NT2/D1 (cell line): ENCODE measurements around the gene PPP2R5C.
"Not testable (repeated sequence)": the region's sequence is repeated elsewhere in the genome, so short reads cannot be mapped to it uniquely, and the experiment has no call there.

ENCODE experiments used
- DNase-seq: peaks from one replicate; pipeline ENCODE4 v3.0.0-alpha.2; 2011; ENCODE audit warnings: low read depth, low spot score
- H3K27me3 ChIP-seq: 2 replicates; pipeline ENCODE4 v1.6.0; 2011; ENCODE audit warnings: mild to moderate bottlenecking; ENCODE audit not compliant: insufficient read length, insufficient read depth
- H3K36me3 ChIP-seq: 2 replicates; pipeline ENCODE4 v1.6.1; 2011; ENCODE audit warnings: mild to moderate bottlenecking, low read length, mixed read lengths; ENCODE audit not compliant: insufficient read depth, insufficient read length
- H3K4me1 ChIP-seq: 2 replicates; pipeline ENCODE4 v1.5.1; 2011; ENCODE audit not compliant: insufficient read depth, insufficient read length
- H3K4me3 ChIP-seq: 2 replicates; pipeline ENCODE4 v1.5.1; 2011; ENCODE audit warnings: low read depth; ENCODE audit not compliant: insufficient read length
- H3K9ac ChIP-seq: 2 replicates; pipeline ENCODE4 v1.6.0; 2011; ENCODE audit warnings: low read depth; ENCODE audit not compliant: insufficient read length
- H3K9me3 ChIP-seq: 2 replicates; pipeline ENCODE4 v1.5.1; 2011; ENCODE audit warnings: mild to moderate bottlenecking, low read length; ENCODE audit not compliant: insufficient read depth
- SUZ12 ChIP-seq: IDR thresholded peaks from 2 replicates; pipeline ENCODE4 v1.6.1; 2011; ENCODE audit not compliant: insufficient read length, insufficient read depth; ENCODE audit errors: extremely low read depth
- YY1 ChIP-seq: IDR thresholded peaks from 2 replicates; pipeline ENCODE4 v1.6.1; 2011; ENCODE audit not compliant: insufficient read length, insufficient read depth
- ZNF274 ChIP-seq: IDR thresholded peaks from 2 replicates; pipeline ENCODE4 v1.6.1; 2011; ENCODE audit warnings: mild to moderate bottlenecking, low read depth, low read length

PPP2R5C gene

GRCh38 chr14:101968186-101968585 lies 206.7 kb downstream of the PPP2R5C start:
- DNase-seq: no peak
- Histone ChIP-seq H3K27me3 (peaks cover 6% of the 10 kb centered on the region), H3K4me3 (no peak overlapping the region), H3K36me3 (peaks cover 28% of the 10 kb centered on the region), H3K4me1 (no peaks in the 10 kb centered on the region), H3K9me3 (no peaks in the 10 kb centered on the region), H3K9ac (no peak overlapping the region)
- TF ChIP-seq ZNF274: no peak
- no peak for TF ChIP-seq SUZ12
- no peak for TF ChIP-seq YY1

- no peak for DNase-seq
- Histone ChIP-seq H3K4me1 (no peaks in the 10 kb centered on the region), H3K36me3 (peaks cover 28% of the 10 kb centered on the region), H3K9ac (no peak overlapping the region), H3K27me3 (no peaks in the 10 kb centered on the region), H3K9me3 (no peaks in the 10 kb centered on the region), H3K4me3 (no peak overlapping the region)
- no peak for TF ChIP-seq YY1
- TF ChIP-seq ZNF274: no peak
Observed at GRCh38 chr14:101969481-101969880, 208.0 kb downstream of the PPP2R5C start.

GRCh38 chr14:101970830-101971400 lies 209.4 kb downstream of the PPP2R5C start:
- H3K9me3 ChIP-seq: no peaks in the 10 kb centered on the region

DNA sequence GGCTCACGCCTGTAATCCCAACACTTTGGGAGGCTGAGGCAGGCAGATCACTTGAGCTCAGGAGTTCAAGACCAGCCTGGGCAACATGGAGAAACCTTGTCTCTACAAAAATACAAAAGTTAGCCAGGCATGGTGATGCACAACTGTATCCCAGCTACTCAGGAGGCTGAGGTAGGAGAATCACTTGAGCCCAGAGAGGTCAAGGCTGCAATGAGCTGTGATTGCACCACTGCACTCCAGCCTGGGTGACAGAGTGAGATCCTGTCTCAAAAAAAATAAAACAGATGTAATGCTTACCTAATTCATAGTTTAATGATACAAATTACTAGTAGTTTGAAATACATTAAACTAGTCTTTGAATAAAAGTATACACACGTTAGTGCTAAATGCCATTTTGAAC lies 209.9 kb downstream of the PPP2R5C start:
- not testable (repeated sequence) for H3K4me1 ChIP-seq, H3K4me3 ChIP-seq, H3K9me3 ChIP-seq, H3K27me3 ChIP-seq, H3K9ac ChIP-seq, DNase-seq
- H3K36me3 ChIP-seq: peaks cover 35% of the 10 kb centered on the region

More at GRCh38 chr14:101970830-101971400, 209.4 kb downstream of the PPP2R5C start:
- no peaks in the 10 kb centered on the region for H3K4me1 ChIP-seq
- no peak overlapping the region for H3K9ac ChIP-seq
- peaks cover 35% of the 10 kb centered on the region for H3K36me3 ChIP-seq
- no peak for DNase-seq
- no peaks in the 10 kb centered on the region for H3K27me3 ChIP-seq
- no peak for TF ChIP-seq ZNF274
- no peak for TF ChIP-seq YY1
- no peak for TF ChIP-seq SUZ12
- no peak overlapping the region for H3K4me3 ChIP-seq

DNA sequence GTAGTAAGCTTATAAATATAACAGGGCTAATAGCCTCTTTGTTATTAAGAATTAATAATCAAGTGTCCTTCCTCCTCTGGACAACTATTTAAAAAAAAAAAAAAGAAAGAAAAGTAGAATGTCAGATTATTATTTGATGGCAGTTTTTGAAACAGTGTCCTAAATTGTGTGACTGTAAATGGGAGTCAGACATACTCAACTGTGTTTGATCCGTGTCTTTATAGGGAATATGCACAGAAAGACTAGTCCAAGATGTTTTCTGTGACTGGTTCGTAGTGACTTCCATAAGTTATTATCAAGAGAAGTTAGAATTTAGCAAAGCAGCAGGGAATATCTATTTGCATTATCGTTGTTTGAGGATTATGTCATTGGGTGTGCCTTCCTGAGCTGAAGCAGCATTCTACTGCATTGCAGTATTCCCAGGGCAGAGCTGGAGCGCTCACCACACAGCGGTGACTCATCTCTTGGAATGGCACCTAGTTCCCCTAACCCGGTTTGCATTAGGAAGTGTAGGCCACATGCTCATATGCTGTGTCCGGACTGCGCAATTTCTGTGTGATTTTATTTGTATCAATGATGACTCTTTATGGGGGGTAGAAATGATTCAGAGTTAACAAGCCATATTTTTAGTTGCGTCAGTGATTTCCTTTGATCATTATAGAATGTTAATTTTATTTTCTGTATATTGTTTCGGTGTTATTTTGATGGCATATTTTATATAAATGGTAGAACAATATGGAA lies 210.8 kb downstream of the PPP2R5C start:
- H3K9ac ChIP-seq: no peak overlapping the region
- DNase-seq: peak; percentile 35
- peaks cover 37% of the 10 kb centered on the region for H3K36me3 ChIP-seq
- no peaks in the 10 kb centered on the region for H3K9me3 ChIP-seq
- H3K27me3 ChIP-seq: no peaks in the 10 kb centered on the region
- TF ChIP-seq YY1 (no peak), SUZ12 (no peak), ZNF274 (no peak)
- no peaks in the 10 kb centered on the region for H3K4me1 ChIP-seq
- no peak overlapping the region for H3K4me3 ChIP-seq

DNA sequence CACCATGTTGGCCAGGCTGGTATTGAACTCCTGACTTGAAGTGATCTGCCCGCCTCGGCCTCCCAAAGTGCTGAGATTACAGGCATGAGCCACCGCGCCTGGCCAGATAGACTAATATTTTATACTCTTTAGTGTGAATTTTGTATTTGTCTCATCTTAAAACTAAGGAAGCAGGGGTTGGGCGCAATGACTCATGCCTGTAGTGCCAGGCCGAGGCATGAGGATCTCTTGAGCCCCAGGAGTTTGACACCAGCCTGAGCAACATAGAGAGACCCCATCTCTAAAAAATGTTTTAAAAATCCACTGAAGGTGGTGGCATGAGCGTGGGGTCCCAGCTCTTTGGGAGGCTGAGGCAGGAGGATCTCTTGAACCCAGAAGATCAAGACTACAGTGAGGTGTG lies 211.8 kb downstream of the PPP2R5C start:
- no peak for TF ChIP-seq ZNF274
- TF ChIP-seq YY1: no peak
- no peak for TF ChIP-seq SUZ12
- Histone ChIP-seq H3K36me3 (peaks cover 34% of the 10 kb centered on the region), H3K4me1 (no peaks in the 10 kb centered on the region), H3K9me3 (no peaks in the 10 kb centered on the region), H3K4me3 (no peak overlapping the region), H3K9ac (no peak overlapping the region), H3K27me3 (no peaks in the 10 kb centered on the region)
- DNase-seq: no peak

DNA sequence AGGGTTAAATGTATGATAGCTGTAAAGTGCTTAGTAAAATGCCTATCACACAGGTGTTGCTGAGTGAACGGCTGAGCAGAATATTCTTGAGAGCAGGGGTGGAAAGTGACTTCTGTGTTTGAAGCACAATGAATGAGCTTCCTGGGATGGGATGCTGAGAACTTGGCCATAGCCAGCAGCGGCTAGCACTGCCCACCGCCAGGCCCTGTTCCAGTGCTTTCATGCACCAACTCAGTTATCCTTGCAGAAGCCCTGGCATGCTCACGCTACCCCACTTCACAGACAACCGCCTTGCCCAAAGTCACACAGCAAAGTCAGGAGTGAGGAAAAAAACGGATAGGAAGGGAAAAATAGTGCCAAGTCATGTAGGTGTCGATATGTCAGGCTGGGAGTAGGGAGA lies 213.7 kb downstream of the PPP2R5C start:
- Histone ChIP-seq H3K27me3 (no peaks in the 10 kb centered on the region), H3K4me3 (no peak overlapping the region), H3K36me3 (peaks cover 37% of the 10 kb centered on the region), H3K4me1 (no peaks in the 10 kb centered on the region), H3K9me3 (no peaks in the 10 kb centered on the region), H3K9ac (no peak overlapping the region)
- TF ChIP-seq YY1 (no peak), SUZ12 (no peak), ZNF274 (no peak)
- no peak for DNase-seq
